ENCODE measurements around the gene RIMS1. TPM values are rescaled to one million over a fixed set of nuclear protein-coding genes. Genes with fewer than 3 reads are reported as not detected.

The RIMS1 gene
- total RNA-seq, 1 donor from 2014 or later, result 12.3 TPM

DNA sequence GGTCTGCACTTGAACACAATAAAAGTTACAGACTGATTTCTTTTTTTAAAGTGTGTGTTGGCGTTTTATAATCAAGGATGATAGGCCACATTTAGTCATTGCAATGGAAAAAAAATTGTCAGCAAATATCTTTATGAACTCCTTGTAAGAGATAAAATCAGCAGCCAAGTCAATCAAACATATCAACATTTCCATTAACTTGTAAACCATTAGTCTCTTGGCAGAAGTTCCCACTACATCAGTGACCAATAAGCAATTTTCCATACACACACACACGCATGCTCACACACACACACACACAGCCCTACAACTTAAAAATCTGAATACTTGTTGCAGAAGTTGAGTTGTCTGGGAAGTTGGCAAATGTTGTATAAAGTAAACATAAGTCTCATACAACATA lies 419.6 kb downstream of the RIMS1 start:
- Mint-ChIP-seq H3K4me1 (ENCODE audit: low read depth, unreplicated experiment) (no peaks in the 10 kb centered on the region), H3K4me3 (ENCODE audit: unreplicated experiment) (no peak overlapping the region), H3K27ac (ENCODE audit: unreplicated experiment) (no peak overlapping the region), H3K27me3 (ENCODE audit: unreplicated experiment) (no peaks in the 10 kb centered on the region), H3K9me3 (ENCODE audit: unreplicated experiment) (no peaks in the 10 kb centered on the region), H3K36me3 (ENCODE audit: unreplicated experiment) (no peaks in the 10 kb centered on the region)
- TF ChIP-seq, protein P1, sequence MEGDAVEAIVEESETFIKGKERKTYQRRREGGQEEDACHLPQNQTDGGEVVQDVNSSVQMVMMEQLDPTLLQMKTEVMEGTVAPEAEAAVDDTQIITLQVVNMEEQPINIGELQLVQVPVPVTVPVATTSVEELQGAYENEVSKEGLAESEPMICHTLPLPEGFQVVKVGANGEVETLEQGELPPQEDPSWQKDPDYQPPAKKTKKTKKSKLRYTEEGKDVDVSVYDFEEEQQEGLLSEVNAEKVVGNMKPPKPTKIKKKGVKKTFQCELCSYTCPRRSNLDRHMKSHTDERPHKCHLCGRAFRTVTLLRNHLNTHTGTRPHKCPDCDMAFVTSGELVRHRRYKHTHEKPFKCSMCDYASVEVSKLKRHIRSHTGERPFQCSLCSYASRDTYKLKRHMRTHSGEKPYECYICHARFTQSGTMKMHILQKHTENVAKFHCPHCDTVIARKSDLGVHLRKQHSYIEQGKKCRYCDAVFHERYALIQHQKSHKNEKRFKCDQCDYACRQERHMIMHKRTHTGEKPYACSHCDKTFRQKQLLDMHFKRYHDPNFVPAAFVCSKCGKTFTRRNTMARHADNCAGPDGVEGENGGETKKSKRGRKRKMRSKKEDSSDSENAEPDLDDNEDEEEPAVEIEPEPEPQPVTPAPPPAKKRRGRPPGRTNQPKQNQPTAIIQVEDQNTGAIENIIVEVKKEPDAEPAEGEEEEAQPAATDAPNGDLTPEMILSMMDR (IDR thresholded peaks at IDR 0.05; ENCODE audit: partially characterized antibody, unreplicated experiment), result no peak
- no peak for DNase-seq

DNA sequence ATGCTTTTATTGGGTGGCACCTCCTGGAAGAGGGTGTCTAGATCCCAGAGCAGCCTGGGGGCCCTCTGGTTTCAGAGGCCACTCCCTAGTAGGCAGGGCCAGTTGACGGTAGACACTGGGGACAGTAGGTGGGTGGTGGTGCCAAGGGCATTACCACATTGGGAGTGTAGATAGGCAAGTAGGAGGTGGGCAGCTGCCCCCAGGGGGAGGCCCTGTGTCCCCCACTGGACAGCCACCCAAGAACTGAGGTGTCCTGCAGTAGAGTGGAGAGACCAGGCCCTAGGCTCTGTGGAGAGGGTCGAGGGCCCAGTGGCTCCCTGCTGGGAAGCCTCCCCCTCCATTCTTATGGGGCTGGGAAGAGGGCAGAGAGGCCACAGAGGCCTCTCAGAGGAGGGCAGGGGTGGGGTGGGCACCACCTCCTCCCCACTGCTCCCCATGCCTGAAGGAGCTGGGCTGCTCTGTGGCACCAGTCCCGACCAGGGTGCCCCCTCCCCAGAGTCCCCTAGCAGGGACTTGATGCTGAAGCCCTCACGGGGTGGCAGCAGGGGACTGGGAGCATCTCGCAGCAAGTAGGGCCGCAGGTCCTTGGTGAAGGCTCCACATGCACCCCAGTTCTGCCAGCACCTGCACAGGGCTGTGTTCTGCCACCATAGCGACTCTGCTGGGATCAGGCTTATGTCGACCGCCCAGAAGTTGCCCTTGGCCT lies 430.5 kb downstream of the RIMS1 start:
- no peaks in the 10 kb centered on the region for H3K27me3 Mint-ChIP-seq (ENCODE audit: unreplicated experiment)
- H3K4me3 Mint-ChIP-seq (ENCODE audit: unreplicated experiment), result no peak overlapping the region
- TF ChIP-seq, protein P1 (IDR thresholded peaks at IDR 0.05; ENCODE audit: partially characterized antibody, unreplicated experiment), result no peak
- peaks cover 1% of the 10 kb centered on the region for H3K9me3 Mint-ChIP-seq (ENCODE audit: unreplicated experiment)
- DNase-seq, result no peak
- H3K4me1 Mint-ChIP-seq (ENCODE audit: low read depth, unreplicated experiment), result peaks cover 3% of the 10 kb centered on the region
- no peak overlapping the region for H3K27ac Mint-ChIP-seq (ENCODE audit: unreplicated experiment)
- H3K36me3 Mint-ChIP-seq (ENCODE audit: unreplicated experiment), result no peaks in the 10 kb centered on the region

DNA sequence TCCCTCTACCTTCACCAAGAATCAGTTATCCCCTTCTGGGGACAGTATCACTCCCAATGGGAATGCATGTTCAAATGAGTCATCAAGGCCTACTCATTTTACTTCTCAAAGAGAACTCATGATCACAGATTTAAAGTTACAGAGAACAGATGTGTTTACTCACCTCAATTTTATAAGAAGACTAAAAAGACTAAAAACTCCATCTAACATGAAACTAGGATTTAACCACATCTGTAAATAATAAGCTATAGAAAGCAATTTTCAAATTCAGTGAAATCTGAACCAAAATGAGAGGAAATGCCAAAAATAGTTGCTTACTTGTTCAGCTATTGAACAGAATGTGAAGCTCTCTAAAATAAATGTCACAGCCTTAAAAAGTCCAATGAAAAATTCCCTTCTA lies 435.4 kb downstream of the RIMS1 start:
- DNase-seq, result no peak
- Mint-ChIP-seq H3K27ac (ENCODE audit: unreplicated experiment) (no peak overlapping the region), H3K4me1 (ENCODE audit: low read depth, unreplicated experiment) (peaks cover 3% of the 10 kb centered on the region), H3K36me3 (ENCODE audit: unreplicated experiment) (no peaks in the 10 kb centered on the region), H3K9me3 (ENCODE audit: unreplicated experiment) (peaks cover 1% of the 10 kb centered on the region), H3K4me3 (ENCODE audit: unreplicated experiment) (no peak overlapping the region), H3K27me3 (ENCODE audit: unreplicated experiment) (no peaks in the 10 kb centered on the region)
- TF ChIP-seq, protein P1 (IDR thresholded peaks at IDR 0.05; ENCODE audit: partially characterized antibody, unreplicated experiment), result no peak

DNA sequence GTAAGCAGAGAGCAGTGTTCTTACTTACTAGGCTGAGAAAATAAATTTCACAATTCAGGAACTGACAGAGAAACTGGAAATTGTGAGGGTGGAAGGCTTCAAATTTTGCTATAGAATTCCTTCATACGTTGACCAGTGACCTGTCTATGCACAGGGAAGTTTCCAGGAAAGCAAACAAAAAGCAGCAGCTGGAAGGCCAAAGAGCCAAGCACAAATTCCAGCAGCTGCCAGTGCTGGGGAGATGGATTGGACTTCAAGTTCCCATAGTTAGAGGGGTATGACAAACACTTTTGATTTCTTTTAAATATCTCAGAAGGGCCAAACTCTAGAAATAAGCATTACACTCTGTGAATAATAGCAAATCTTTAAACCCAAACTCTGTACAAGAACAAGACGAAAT lies 436.4 kb downstream of the RIMS1 start:
- Mint-ChIP-seq H3K27ac (ENCODE audit: unreplicated experiment) (no peak overlapping the region), H3K9me3 (ENCODE audit: unreplicated experiment) (no peaks in the 10 kb centered on the region), H3K27me3 (ENCODE audit: unreplicated experiment) (no peaks in the 10 kb centered on the region), H3K4me1 (ENCODE audit: low read depth, unreplicated experiment) (peaks cover 3% of the 10 kb centered on the region), H3K4me3 (ENCODE audit: unreplicated experiment) (no peak overlapping the region), H3K36me3 (ENCODE audit: unreplicated experiment) (no peaks in the 10 kb centered on the region)
- DNase-seq, result no peak
- TF ChIP-seq, protein P1 (IDR thresholded peaks at IDR 0.05; ENCODE audit: partially characterized antibody, unreplicated experiment), result no peak

DNA sequence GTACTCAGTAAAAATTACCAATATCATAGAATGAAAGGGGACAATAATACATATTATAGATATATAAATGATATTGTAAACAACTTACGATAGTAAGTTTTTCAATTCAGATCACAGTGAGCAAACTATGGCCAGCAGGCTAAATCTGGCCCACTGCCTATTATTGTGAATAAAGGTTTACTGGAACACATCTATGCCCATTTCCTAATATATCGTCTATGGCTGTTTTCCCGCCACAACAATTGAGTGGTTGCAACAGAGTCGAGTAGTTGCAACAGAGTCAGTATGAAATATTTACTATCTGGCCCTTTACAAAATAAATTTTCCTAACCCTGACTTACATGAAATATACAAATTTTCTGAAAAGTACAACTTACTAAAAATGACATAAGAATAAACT lies 438.2 kb downstream of the RIMS1 start:
- H3K4me1 Mint-ChIP-seq (ENCODE audit: low read depth, unreplicated experiment), result peaks cover 3% of the 10 kb centered on the region
- no peaks in the 10 kb centered on the region for H3K36me3 Mint-ChIP-seq (ENCODE audit: unreplicated experiment)
- no peaks in the 10 kb centered on the region for H3K9me3 Mint-ChIP-seq (ENCODE audit: unreplicated experiment)
- TF ChIP-seq, protein P1 (IDR thresholded peaks at IDR 0.05; ENCODE audit: partially characterized antibody, unreplicated experiment), result no peak
- no peak overlapping the region for H3K27ac Mint-ChIP-seq (ENCODE audit: unreplicated experiment)
- H3K27me3 Mint-ChIP-seq (ENCODE audit: unreplicated experiment), result no peaks in the 10 kb centered on the region
- H3K4me3 Mint-ChIP-seq (ENCODE audit: unreplicated experiment), result no peak overlapping the region
- no peak for DNase-seq
